Ectodermal cell (in vitro differentiated cells): ENCODE data around the gene KLLN.
A peak's percentile ranks its signal among the peaks of the same experiment; 100 is the strongest.
"Not testable (repeated sequence)": the region's sequence is repeated elsewhere in the genome, so short reads cannot be mapped to it uniquely, and the experiment has no call there.

Experiments used
- H3K27ac ChIP-seq: 2 replicates; pipeline ENCODE4 v1.7.0; 2013; ENCODE audit warnings: mild to moderate bottlenecking, low read depth, low read length; ENCODE audit not compliant: insufficient read depth, poor library complexity, severe bottlenecking
- H3K27me3 ChIP-seq: 2 replicates; pipeline ENCODE4 v1.7.0; 2013; ENCODE audit warnings: mild to moderate bottlenecking, low read length; ENCODE audit not compliant: insufficient read depth, control insufficient read depth, poor library complexity, severe bottlenecking
- H3K36me3 ChIP-seq: one replicate; pipeline ENCODE4 v1.7.0; 2013; ENCODE audit warnings: low read length; ENCODE audit not compliant: control insufficient read depth, insufficient read depth
- H3K4me1 ChIP-seq: one replicate; pipeline ENCODE4 v1.7.0; 2013; ENCODE audit warnings: low read length; ENCODE audit not compliant: control insufficient read depth, insufficient read depth
- H3K4me3 ChIP-seq: 2 replicates; pipeline ENCODE4 v1.7.0; 2013; ENCODE audit warnings: low read depth, low read length, control low read depth; ENCODE audit not compliant: insufficient read depth
- H3K9me3 ChIP-seq: 2 replicates; pipeline ENCODE4 v1.7.0; 2013; ENCODE audit warnings: mild to moderate bottlenecking, low read length, moderate library complexity; ENCODE audit not compliant: control insufficient read depth
- WGBS, 2 experiments: methylation state at CpG; one replicate each; pipeline ENCODE4 v1.1.7; 2013; ENCODE audit warnings: missing lambda C conversion rate in 2 of 2; 5-methylcytosine and 5-hydroxymethylcytosine counted together

KLLN gene

GRCh38 chr10:87881373-87882059 is 18.2 kb upstream of the KLLN start:
- H3K27me3 ChIP-seq, H3K4me3 ChIP-seq, H3K4me1 ChIP-seq, H3K9me3 ChIP-seq, H3K36me3 ChIP-seq, H3K27ac ChIP-seq: not testable (repeated sequence)
- 95 to 97% methylated on average over 5 of the region's 5 CpGs for WGBS, 2 experiments

GRCh38 chr10:87880336-87880735 is 17.0 kb upstream of the KLLN start:
- Histone ChIP-seq H3K4me1 (no peaks in the 10 kb centered on the region), H3K36me3 (peaks cover 3% of the 10 kb centered on the region), H3K27me3 (no peaks in the 10 kb centered on the region), H3K27ac (no peak overlapping the region), H3K4me3 (no peak overlapping the region), H3K9me3 (peaks cover 2% of the 10 kb centered on the region)

GRCh38 chr10:87878664-87879459 is 15.5 kb upstream of the KLLN start:
- Histone ChIP-seq H3K27me3 (no peaks in the 10 kb centered on the region), H3K9me3 (peaks cover 2% of the 10 kb centered on the region), H3K27ac (no peak overlapping the region), H3K36me3 (peaks cover 3% of the 10 kb centered on the region), H3K4me3 (no peak overlapping the region), H3K4me1 (no peaks in the 10 kb centered on the region)
- 92 to 96% methylated on average over 9 of the region's 9 CpGs for WGBS, 2 experiments

GRCh38 chr10:87875929-87876571 is 12.7 kb upstream of the KLLN start:
- no peak overlapping the region for H3K27ac ChIP-seq
- H3K36me3 ChIP-seq: no peaks in the 10 kb centered on the region
- H3K9me3 ChIP-seq: peaks cover 2% of the 10 kb centered on the region
- 84 to 92% methylated on average over 2 to 3 of the region's 4 CpGs for WGBS, 2 experiments
- no peaks in the 10 kb centered on the region for H3K27me3 ChIP-seq
- no peak overlapping the region for H3K4me3 ChIP-seq
- H3K4me1 ChIP-seq: no peaks in the 10 kb centered on the region

- Histone ChIP-seq H3K27me3 (no peaks in the 10 kb centered on the region), H3K27ac (no peak overlapping the region), H3K4me1 (no peaks in the 10 kb centered on the region), H3K9me3 (no peaks in the 10 kb centered on the region), H3K4me3 (no peak overlapping the region), H3K36me3 (peaks cover 2% of the 10 kb centered on the region)
- 92 to 93% methylated on average over 2 of the region's 2 CpGs for WGBS, 2 experiments
Measured at GRCh38 chr10:87873656-87874055, 10.3 kb upstream of the KLLN start.

GRCh38 chr10:87872828-87873227 is 9.5 kb upstream of the KLLN start:
- Histone ChIP-seq H3K27ac (no peak overlapping the region), H3K36me3 (peaks cover 2% of the 10 kb centered on the region), H3K27me3 (no peaks in the 10 kb centered on the region), H3K4me1 (no peaks in the 10 kb centered on the region), H3K9me3 (no peaks in the 10 kb centered on the region), H3K4me3 (no peak overlapping the region)
- 90 to 95% methylated on average over 6 of the region's 6 CpGs for WGBS, 2 experiments

GRCh38 chr10:87869773-87870551 is 6.6 kb upstream of the KLLN start:
- H3K27ac ChIP-seq: no peak overlapping the region
- 90% methylated on average over 2 of the region's 3 CpGs; no CpG with 5 or more reads in 1 of the 2 experiments for WGBS, 2 experiments
- H3K27me3 ChIP-seq: no peaks in the 10 kb centered on the region
- peaks cover 2% of the 10 kb centered on the region for H3K36me3 ChIP-seq
- no peaks in the 10 kb centered on the region for H3K9me3 ChIP-seq
- H3K4me1 ChIP-seq: no peaks in the 10 kb centered on the region
- no peak overlapping the region for H3K4me3 ChIP-seq

- not testable (repeated sequence) for H3K9me3 ChIP-seq, H3K4me1 ChIP-seq, H3K27ac ChIP-seq, H3K27me3 ChIP-seq, H3K36me3 ChIP-seq, H3K4me3 ChIP-seq
- 92 to 96% methylated on average over 9 of the region's 9 CpGs for WGBS, 2 experiments
Measured at GRCh38 chr10:87869139-87869538, 5.8 kb upstream of the KLLN start.

GRCh38 chr10:87868277-87868676 is 4.9 kb upstream of the KLLN start:
- Histone ChIP-seq H3K36me3 (peaks cover 2% of the 10 kb centered on the region), H3K27ac (no peak overlapping the region), H3K4me1 (no peaks in the 10 kb centered on the region), H3K27me3 (no peaks in the 10 kb centered on the region), H3K9me3 (no peaks in the 10 kb centered on the region), H3K4me3 (no peak overlapping the region)
- WGBS, 2 experiments: 67% methylated on average over 1 of the region's 1 CpG; no CpG with 5 or more reads in 1 of the 2 experiments

GRCh38 chr10:87867453-87867852 is 4.1 kb upstream of the KLLN start:
- no peaks in the 10 kb centered on the region for H3K27me3 ChIP-seq
- H3K4me3 ChIP-seq: peak overlapping the region; percentile 87
- no peaks in the 10 kb centered on the region for H3K4me1 ChIP-seq
- H3K27ac ChIP-seq: no peak overlapping the region
- H3K36me3 ChIP-seq: peaks cover 2% of the 10 kb centered on the region
- H3K9me3 ChIP-seq: no peaks in the 10 kb centered on the region
